ENCODE measurements around the gene VTA1.

VTA1 gene

DNA sequence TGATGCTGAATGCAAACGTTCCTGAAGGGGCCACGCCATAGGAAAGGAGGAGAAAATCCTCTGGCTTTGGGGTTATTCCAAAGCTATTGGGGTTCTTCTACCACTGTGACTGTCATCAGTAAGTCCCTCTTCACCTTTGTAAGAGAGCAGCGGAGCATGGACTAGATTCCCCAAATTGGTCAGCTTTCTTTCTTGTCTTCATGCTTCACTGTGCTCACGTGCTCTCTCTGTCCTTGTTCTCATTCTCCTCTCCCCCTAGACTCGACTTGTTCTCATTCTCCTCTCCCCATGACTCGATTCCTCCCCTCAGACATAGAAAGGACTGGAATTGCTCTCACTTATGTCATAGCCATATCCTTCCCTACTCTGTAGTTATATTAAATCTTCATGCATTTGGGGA, 99.9 kb downstream of the VTA1 start:
- Histone ChIP-seq H3K4me3 (IDR thresholded peaks at IDR 0.05; ENCODE audit: insufficient read depth, low read depth, low read length) (no peak overlapping the region), H3K79me2 (ENCODE audit: insufficient read depth, low read depth) (no peaks in the 10 kb centered on the region), H3K4me1 (ENCODE audit: low read depth, poor library complexity, severe bottlenecking) (no peaks in the 10 kb centered on the region), H3K27ac (no peak overlapping the region), H3K36me3 (ENCODE audit: insufficient read depth) (no peaks in the 10 kb centered on the region), H4K20me1 (ENCODE audit: insufficient read depth) (no peaks in the 10 kb centered on the region), H2AFZ (ENCODE audit: low read depth) (no peak overlapping the region), H3K27me3 (ENCODE audit: insufficient read depth, low read depth) (no peaks in the 10 kb centered on the region), H3K4me2 (no peak overlapping the region), H3K9ac (no peak overlapping the region)
- TF ChIP-seq, protein P1, sequence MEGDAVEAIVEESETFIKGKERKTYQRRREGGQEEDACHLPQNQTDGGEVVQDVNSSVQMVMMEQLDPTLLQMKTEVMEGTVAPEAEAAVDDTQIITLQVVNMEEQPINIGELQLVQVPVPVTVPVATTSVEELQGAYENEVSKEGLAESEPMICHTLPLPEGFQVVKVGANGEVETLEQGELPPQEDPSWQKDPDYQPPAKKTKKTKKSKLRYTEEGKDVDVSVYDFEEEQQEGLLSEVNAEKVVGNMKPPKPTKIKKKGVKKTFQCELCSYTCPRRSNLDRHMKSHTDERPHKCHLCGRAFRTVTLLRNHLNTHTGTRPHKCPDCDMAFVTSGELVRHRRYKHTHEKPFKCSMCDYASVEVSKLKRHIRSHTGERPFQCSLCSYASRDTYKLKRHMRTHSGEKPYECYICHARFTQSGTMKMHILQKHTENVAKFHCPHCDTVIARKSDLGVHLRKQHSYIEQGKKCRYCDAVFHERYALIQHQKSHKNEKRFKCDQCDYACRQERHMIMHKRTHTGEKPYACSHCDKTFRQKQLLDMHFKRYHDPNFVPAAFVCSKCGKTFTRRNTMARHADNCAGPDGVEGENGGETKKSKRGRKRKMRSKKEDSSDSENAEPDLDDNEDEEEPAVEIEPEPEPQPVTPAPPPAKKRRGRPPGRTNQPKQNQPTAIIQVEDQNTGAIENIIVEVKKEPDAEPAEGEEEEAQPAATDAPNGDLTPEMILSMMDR (conservative IDR thresholded peaks at IDR 0.05; ENCODE audit: low read depth, low read length) = no peak

GRCh38 chr6:142249266-142249665, 102.2 kb downstream of the VTA1 start:
- Histone ChIP-seq H3K27me3 (ENCODE audit: insufficient read depth, low read depth) (no peaks in the 10 kb centered on the region), H3K79me2 (ENCODE audit: insufficient read depth, low read depth) (no peaks in the 10 kb centered on the region), H3K4me3 (IDR thresholded peaks at IDR 0.05; ENCODE audit: insufficient read depth, low read depth, low read length) (no peak overlapping the region), H3K4me2 (no peak overlapping the region), H3K36me3 (ENCODE audit: insufficient read depth) (no peaks in the 10 kb centered on the region), H3K9ac (no peak overlapping the region), H4K20me1 (ENCODE audit: insufficient read depth) (no peaks in the 10 kb centered on the region), H3K27ac (no peak overlapping the region), H2AFZ (ENCODE audit: low read depth) (no peak overlapping the region), H3K4me1 (ENCODE audit: low read depth, poor library complexity, severe bottlenecking) (no peaks in the 10 kb centered on the region)
- TF ChIP-seq, protein P1 (conservative IDR thresholded peaks at IDR 0.05; ENCODE audit: low read depth, low read length) = no peak

- Histone ChIP-seq H3K27ac (no peak overlapping the region), H3K79me2 (ENCODE audit: insufficient read depth, low read depth) (no peaks in the 10 kb centered on the region), H3K27me3 (ENCODE audit: insufficient read depth, low read depth) (no peaks in the 10 kb centered on the region), H4K20me1 (ENCODE audit: insufficient read depth) (no peaks in the 10 kb centered on the region), H3K4me1 (ENCODE audit: low read depth, poor library complexity, severe bottlenecking) (no peaks in the 10 kb centered on the region), H3K36me3 (ENCODE audit: insufficient read depth) (no peaks in the 10 kb centered on the region), H3K9ac (no peak overlapping the region), H2AFZ (ENCODE audit: low read depth) (no peak overlapping the region), H3K4me2 (no peak overlapping the region), H3K4me3 (IDR thresholded peaks at IDR 0.05; ENCODE audit: insufficient read depth, low read depth, low read length) (no peak overlapping the region)
- TF ChIP-seq, protein P1 (conservative IDR thresholded peaks at IDR 0.05; ENCODE audit: low read depth, low read length) = no peak
These were observed 104.9 kb downstream of the VTA1 start for GRCh38 chr6:142251930-142252445.

- Histone ChIP-seq H3K27ac (no peak overlapping the region), H3K4me2 (no peak overlapping the region), H3K27me3 (ENCODE audit: insufficient read depth, low read depth) (no peaks in the 10 kb centered on the region), H3K4me1 (ENCODE audit: low read depth, poor library complexity, severe bottlenecking) (no peaks in the 10 kb centered on the region), H3K79me2 (ENCODE audit: insufficient read depth, low read depth) (no peaks in the 10 kb centered on the region), H2AFZ (ENCODE audit: low read depth) (no peak overlapping the region), H4K20me1 (ENCODE audit: insufficient read depth) (no peaks in the 10 kb centered on the region), H3K36me3 (ENCODE audit: insufficient read depth) (no peaks in the 10 kb centered on the region), H3K9ac (no peak overlapping the region), H3K4me3 (IDR thresholded peaks at IDR 0.05; ENCODE audit: insufficient read depth, low read depth, low read length) (no peak overlapping the region)
- TF ChIP-seq, protein P1 (conservative IDR thresholded peaks at IDR 0.05; ENCODE audit: low read depth, low read length) = no peak
These were observed 107.5 kb downstream of the VTA1 start for GRCh38 chr6:142254513-142254912.
